AG04450 (cell line): ENCODE results near the gene FAM13A. TPM values are rescaled to one million over a fixed set of nuclear protein-coding genes. Genes with fewer than 3 reads are reported as not detected.
A peak's percentile ranks its signal among the peaks of the same experiment; 100 is the strongest.

Experiments
- CTCF ChIA-PET: fragments of 300-600, 350-600 bp; formaldehyde crosslinking; extraction: SDS; loops from one replicate; lab custom pipeline; 2022; ENCODE audit warnings: antibody characterized with exemption, inconsistent platforms; lab: Charles Lee
- POLR2A ChIA-PET: fragments of 350-600 bp; formaldehyde crosslinking; extraction: SDS; loops from one replicate; lab custom pipeline; 2021; ENCODE audit warnings: antibody characterized with exemption, inconsistent platforms; lab: Yijun Ruan, JAX
- DNase-seq: peaks from one replicate; pipeline ENCODE4 v3.0.0-alpha.2; 2011; ENCODE audit warnings: low read depth, low spot score
- H3K27ac ChIP-seq: one replicate; pipeline ENCODE4 v1.5.1; 2012; ENCODE audit warnings: low read depth, low read length, control low read depth
- H3K27me3 ChIP-seq: one replicate; pipeline ENCODE4 v1.6.0; 2012; ENCODE audit warnings: low read length; ENCODE audit not compliant: control insufficient read depth, insufficient read depth
- H3K4me3 ChIP-seq: 2 replicates; pipeline ENCODE4 v1.5.1; 2011; ENCODE audit warnings: mild to moderate bottlenecking, low read depth, low read length, control low read depth
- H3K9me3 ChIP-seq: 2 replicates; pipeline ENCODE4 v1.5.1; 2012; ENCODE audit warnings: low read length; ENCODE audit not compliant: control insufficient read depth, insufficient read depth
- CTCF ChIP-seq: IDR thresholded peaks from 2 replicates; pipeline ENCODE4 v1.5.1; 2011; ENCODE audit warnings: low read depth, low read length, control low read depth, inconsistent platforms
- polyA plus RNA-seq: library from polyadenylated mRNA; depleted of rRNA; stranded (reverse); fragments of >200 nt; gene quantifications from 2 replicates; pipeline ENCODE4 v1.2.3, GENCODE V29; 2011

The FAM13A gene
- polyA plus RNA-seq, 1 experiment, result 27.6 TPM

GRCh38 chr4:88697588-88698329 lies 359.2 kb downstream of the FAM13A start, which contains the start of gene NAP1L5:
NAP1L5 (minus strand) TSS chr4:88697829; CDS start chr4:88697754, 75 bp downstream.
- Histone ChIP-seq H3K27ac (peak within 1 kb of the TSS; percentile 65), H3K27me3 (no peaks in the 10 kb centered on the region), H3K9me3 (peaks cover 5% of the 10 kb centered on the region; the same call in 1 of the 2 replicates), H3K4me3 (peak within 1 kb of the TSS; percentile 73)
- no peak for DNase-seq
- no peak for TF ChIP-seq CTCF
- CTCF ChIA-PET, result interaction anchor here (1.8 kb wide), 1 partner anchor 9 kb away, joined by 8 read pairs; no protein-coding TSS in a partner anchor
- POLR2A ChIA-PET, result no interaction called here

DNA sequence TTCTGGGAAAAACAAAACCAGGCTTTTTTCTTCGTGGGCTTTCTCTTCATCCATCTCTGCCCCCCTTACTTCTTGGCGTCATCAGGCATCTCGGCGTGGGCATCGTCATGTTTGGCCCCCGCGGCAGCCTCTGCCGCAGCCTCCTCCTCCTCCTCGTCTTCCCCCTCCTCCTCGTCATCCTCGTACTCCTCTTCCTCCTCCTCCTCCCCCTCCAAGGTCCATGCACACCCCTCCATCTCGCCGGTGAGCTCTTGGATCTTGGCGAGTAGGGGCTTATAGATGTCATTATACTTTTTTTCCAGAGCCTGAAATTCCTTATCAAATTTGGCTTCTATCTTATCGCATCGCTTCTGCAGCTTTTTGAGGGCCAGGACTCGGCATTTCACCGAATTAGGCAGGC lies 359.8 kb downstream of the FAM13A start:
- peaks cover 5% of the 10 kb centered on the region; the same call in 1 of the 2 replicates for H3K9me3 ChIP-seq
- TF ChIP-seq CTCF, result no peak
- ChIA-PET CTCF (interaction anchor here (1.8 kb wide), 1 partner anchor 9 kb away, joined by 8 read pairs; no protein-coding TSS in a partner anchor), POLR2A (no interaction called here)
- peak overlapping the region; percentile 65 for H3K27ac ChIP-seq
- DNase-seq, result no peak
- peak overlapping the region; percentile 73 for H3K4me3 ChIP-seq
- no peaks in the 10 kb centered on the region for H3K27me3 ChIP-seq

DNA sequence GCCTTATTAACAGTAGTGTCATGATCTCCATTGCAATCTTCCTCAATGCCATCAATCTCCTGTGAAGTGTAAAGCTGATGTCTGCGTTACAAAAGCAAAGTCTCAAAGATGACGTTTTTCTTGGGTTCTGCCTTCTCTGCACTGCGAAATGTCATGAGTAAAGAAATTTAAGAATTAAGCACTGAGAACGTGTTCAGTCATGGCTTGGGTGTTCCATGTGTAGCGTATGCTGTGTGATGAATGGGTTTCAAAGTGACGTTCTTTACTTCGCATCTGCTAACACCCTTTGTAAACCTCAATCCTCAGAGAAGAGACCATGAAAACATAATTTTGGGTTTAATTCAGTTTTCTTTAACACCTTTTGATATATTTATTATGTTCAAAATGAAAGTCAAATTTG lies 360.4 kb downstream of the FAM13A start:
- Histone ChIP-seq H3K9me3 (peaks cover 5% of the 10 kb centered on the region; the same call in 1 of the 2 replicates), H3K4me3 (peak overlapping the region; percentile 73), H3K27me3 (no peaks in the 10 kb centered on the region), H3K27ac (no peak overlapping the region)
- POLR2A ChIA-PET, result no interaction called here
- no peak for DNase-seq
- CTCF ChIA-PET, result interaction anchor here (1.3 to 1.8 kb wide), 3 partner anchors 9 to 24 kb away, joined by 6 to 9 read pairs (median 8); no protein-coding TSS in a partner anchor
- no peak for TF ChIP-seq CTCF

DNA sequence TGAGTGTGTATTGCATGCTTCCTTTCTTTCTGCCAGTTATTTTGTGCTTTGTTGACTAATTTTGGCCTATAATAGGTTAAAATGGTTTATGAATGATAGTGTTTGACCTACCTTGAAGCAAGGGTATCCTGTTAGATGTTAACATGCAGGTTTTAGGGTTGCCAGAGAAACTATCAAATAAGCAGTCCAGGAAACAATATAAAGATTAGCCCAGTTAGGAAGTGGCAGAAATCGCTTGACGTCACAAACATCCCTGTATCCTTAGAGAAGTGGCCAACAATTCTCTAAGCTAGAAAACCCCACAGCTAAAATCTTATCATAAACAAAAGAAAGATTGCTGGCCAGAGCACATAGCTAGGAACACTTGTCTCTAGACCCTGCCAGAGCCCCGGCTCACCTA lies 363.2 kb downstream of the FAM13A start:
- POLR2A ChIA-PET, result no interaction called here
- CTCF ChIA-PET, result no interaction called here
- H3K9me3 ChIP-seq, result peaks cover 5% of the 10 kb centered on the region; the same call in 1 of the 2 replicates

More for the DNA sequence above, 363.2 kb downstream of the FAM13A start:
- Histone ChIP-seq H3K27me3 (no peaks in the 10 kb centered on the region), H3K4me3 (no peak overlapping the region), H3K27ac (no peak overlapping the region)
- TF ChIP-seq CTCF, result no peak
- no peak for DNase-seq
